SK-N-SH (cell line): ENCODE measurements around the gene FRYL. TPM values are rescaled to one million over a fixed set of nuclear protein-coding genes. Genes with fewer than 3 reads are reported as not detected.

Source experiments
- CTCF ChIA-PET: fragments of 300-600, 350-600 bp; formaldehyde crosslinking; extraction: SDS; loops from one replicate; lab custom pipeline; 2021; lab: Yijun Ruan, JAX
- POLR2A ChIA-PET: fragments of 350-600 bp; sonication (Branson Sonifier 250); formaldehyde crosslinking; extraction: SDS; loops from one replicate; lab custom pipeline; 2020; ENCODE audit warnings: antibody characterized with exemption, inconsistent platforms; lab: Yijun Ruan, JAX
- DNase-seq: peaks from one replicate; pipeline ENCODE4 v3.0.0; 2012
- H2AFZ ChIP-seq: fragments of 200-600 bp; sonication (generic); 2 replicates; pipeline ENCODE4 v1.8.1; 2016; ENCODE audit warnings: antibody characterized with exemption, mild to moderate bottlenecking, low read depth
- H3F3A ChIP-seq: fragments of 200-600 bp; sonication (generic); replicated peaks from 2 replicates; pipeline ENCODE3; 2016; ENCODE audit warnings: antibody characterized with exemption, mild to moderate bottlenecking; ENCODE audit not compliant: insufficient read depth
- H3K27ac ChIP-seq, 2 experiments: fragments of 200-500 bp in 1 of 2; fragments of 200-600 bp in 1 of 2; sonication (Bioruptor generic) in 1 of 2; sonication (generic), shearing (Covaris generic) in 1 of 2; 2 replicates each; pipeline versions ENCODE4 v1.5.1 to v1.6.1; 2014 to 2016; ENCODE audit warnings: low read depth in 2 of 2, inconsistent platforms in 1 of 2, low read length in 1 of 2, mild to moderate bottlenecking in 1 of 2, mixed read lengths in 1 of 2
- H3K27me3 ChIP-seq: fragments of 200-600 bp; sonication (generic), shearing (Covaris generic); 2 replicates; pipeline ENCODE4 v1.6.1; 2016; ENCODE audit warnings: mixed run types; ENCODE audit not compliant: insufficient read depth
- H3K36me3 ChIP-seq, 2 experiments: fragments of 200-500 bp in 1 of 2; fragments of 200-600 bp in 1 of 2; sonication (Bioruptor generic) in 1 of 2; sonication (generic) in 1 of 2; replicated peaks in 1 of 2; 2 replicates each; pipeline versions ENCODE3 to v1.5.1; 2014 to 2016; ENCODE audit warnings: low read length in 1 of 2, mild to moderate bottlenecking in 1 of 2; ENCODE audit not compliant: insufficient read depth in 2 of 2, control insufficient read depth in 1 of 2
- H3K4me1 ChIP-seq, 2 experiments: fragments of 200-500 bp in 1 of 2; fragments of 200-600 bp in 1 of 2; sonication (Bioruptor generic) in 1 of 2; sonication (generic), shearing (Covaris generic) in 1 of 2; 2 replicates each; pipeline versions ENCODE4 v1.5.1 to v1.6.1; 2014 to 2016; ENCODE audit warnings: low read depth in 1 of 2, low read length in 1 of 2, mixed run types in 1 of 2; ENCODE audit not compliant: insufficient read depth in 2 of 2, control insufficient read depth in 1 of 2
- H3K4me2 ChIP-seq: fragments of 200-600 bp; sonication (generic), shearing (Covaris generic); 2 replicates; pipeline ENCODE4 v1.6.1; 2017; ENCODE audit warnings: mixed run types
- H3K4me3 ChIP-seq, 2 experiments: fragments of 200-500 bp in 1 of 2; fragments of 200-600 bp in 1 of 2; sonication (Bioruptor generic) in 1 of 2; sonication (generic), shearing (Covaris generic) in 1 of 2; 2 replicates each; pipeline versions ENCODE4 v1.5.1 to v1.8.1; 2014 to 2016; ENCODE audit warnings: low read depth in 2 of 2, inconsistent platforms in 1 of 2, low read length in 1 of 2, mild to moderate bottlenecking in 1 of 2, mixed read lengths in 1 of 2, moderate library complexity in 1 of 2
- H3K79me2 ChIP-seq: fragments of 200-600 bp; sonication (generic); 2 replicates; pipeline ENCODE4 v1.8.1; 2017; ENCODE audit warnings: mild to moderate bottlenecking; ENCODE audit not compliant: insufficient read depth
- H3K9ac ChIP-seq: fragments of 200-600 bp; sonication (generic); 2 replicates; pipeline ENCODE4 v1.6.1; 2017; ENCODE audit warnings: mixed run types
- H3K9me2 ChIP-seq: fragments of 200-600 bp; sonication (generic); 2 replicates; pipeline ENCODE4 v1.6.1; 2017; ENCODE audit warnings: mixed run types
- H3K9me3 ChIP-seq: fragments of 200-600 bp; sonication (generic); 2 replicates; pipeline ENCODE4 v1.6.1; 2017; ENCODE audit warnings: mixed run types, mild to moderate bottlenecking, moderate library complexity
- H4K20me1 ChIP-seq: fragments of 200-600 bp; sonication (generic); 2 replicates; pipeline ENCODE4 v1.6.1; 2017; ENCODE audit warnings: mild to moderate bottlenecking, mixed run types; ENCODE audit not compliant: insufficient read depth
- FOSL2 ChIP-seq: IDR thresholded peaks from 2 replicates; pipeline ENCODE4 v1.4.0; 2012; ENCODE audit warnings: low read depth, mild to moderate bottlenecking, moderate library complexity, borderline replicate concordance
- GATA2 ChIP-seq: sonication (generic); formaldehyde crosslinking; IDR thresholded peaks from 2 replicates; pipeline ENCODE4 v1.5.0; 2020; ENCODE audit warnings: mild to moderate bottlenecking, missing genetic modification reagents
- RAD21 ChIP-seq: IDR thresholded peaks from 2 replicates; pipeline ENCODE4 v1.6.1; 2012; ENCODE audit warnings: mild to moderate bottlenecking, low read length
- REST ChIP-seq: IDR thresholded peaks from 2 replicates; pipeline ENCODE4 v1.6.1; 2012; ENCODE audit warnings: mild to moderate bottlenecking, low read depth, low read length, moderate library complexity
- SMC3 ChIP-seq: IDR thresholded peaks from 2 replicates; pipeline ENCODE4 v1.6.1; 2012; ENCODE audit warnings: low read depth, low read length, improper control_type of control experiment
- TCF12 ChIP-seq: IDR thresholded peaks from 2 replicates; pipeline ENCODE4 v1.4.0; 2012
- TEAD4 ChIP-seq: IDR thresholded peaks from 2 replicates; pipeline ENCODE4 v1.4.0; 2012; ENCODE audit warnings: mild to moderate bottlenecking, borderline replicate concordance; ENCODE audit not compliant: insufficient read depth
- USF1 ChIP-seq: IDR thresholded peaks from 2 replicates; pipeline ENCODE4 v1.4.0; 2012; ENCODE audit warnings: low read depth, borderline replicate concordance
- USF2 ChIP-seq: fragments of 150-350 bp; IDR thresholded peaks from 2 replicates; pipeline ENCODE4 v1.6.1; 2017; ENCODE audit warnings: antibody characterized with exemption, low read length, low read depth, borderline replicate concordance
- WGBS: methylation state at CpG from one replicate; pipeline ENCODE4 v1.1.6; 2017; ENCODE audit warnings: low lambda C conversion rate; 5-methylcytosine and 5-hydroxymethylcytosine counted together
- polyA plus RNA-seq, 3 experiments: library from polyadenylated mRNA; depleted of rRNA; stranded (reverse); fragments of >200 nt; gene quantifications; 2 replicates each; pipeline ENCODE4 v1.2.3, GENCODE V29; 2012

FRYL gene
- polyA plus RNA-seq, 1 of the 3 experiments (the other 2 are of a cell fraction) = 8.2 TPM

DNA sequence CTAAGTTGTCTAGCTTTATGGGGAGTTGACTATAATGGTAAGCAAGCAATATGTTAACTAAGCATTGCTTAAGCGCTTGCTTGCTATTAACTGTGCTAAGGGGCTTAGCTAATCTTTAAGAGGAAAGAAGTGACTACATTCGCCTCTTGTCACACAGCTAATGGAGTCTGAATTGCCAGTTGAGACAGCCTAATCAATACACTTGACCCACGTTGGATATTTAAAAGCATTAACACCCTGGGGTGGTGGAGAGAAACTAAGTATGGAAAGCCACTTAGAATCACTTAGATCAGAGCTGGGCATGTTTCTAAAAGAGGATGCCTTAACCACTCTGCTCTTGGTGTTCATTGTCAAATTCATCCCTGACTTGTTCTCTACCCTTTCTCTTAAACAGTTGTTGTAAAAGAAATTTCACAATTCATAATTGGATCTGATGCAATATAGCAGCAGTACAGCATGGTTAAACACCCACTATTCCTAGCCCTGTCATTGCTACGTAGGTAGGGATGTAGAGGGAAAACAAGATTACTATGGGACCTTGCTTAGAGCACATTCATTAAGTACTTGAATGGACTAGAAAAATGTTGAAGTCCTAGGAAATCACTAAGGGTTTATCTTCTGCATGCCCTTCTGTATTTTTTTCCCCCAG is 286.5 kb downstream of the FRYL start:
- H3K27me3 ChIP-seq = no peaks in the 10 kb centered on the region
- H4K20me1 ChIP-seq = no peaks in the 10 kb centered on the region
- H3K27ac ChIP-seq = no peak overlapping the region
- no peak for TF ChIP-seq USF1
- TF ChIP-seq, all 33 proteins: peak for 0
- no peak overlapping the region for H3K9ac ChIP-seq
- peaks cover 5 to 32% of the 10 kb centered on the region in 2 experiments for H3K36me3 ChIP-seq
- no peak for DNase-seq
- no peak overlapping the region for H3K4me2 ChIP-seq
- no peaks in the 10 kb centered on the region for H3K9me3 ChIP-seq
- no peaks in the 10 kb centered on the region for H3K79me2 ChIP-seq
- CTCF ChIA-PET = interaction anchor here (0.8 to 1.4 kb wide), 3 partner anchors 11 to 23 kb away, joined by 3 read pairs; no protein-coding TSS in a partner anchor
- H2AFZ ChIP-seq = no peak overlapping the region
- POLR2A ChIA-PET = no interaction called here
- no peaks in the 10 kb centered on the region for H3K9me2 ChIP-seq
- 90% methylated on average over 4 of the region's 4 CpGs for WGBS
- H3K4me3 ChIP-seq = no peak overlapping the region
- no peaks in the 10 kb centered on the region for H3F3A ChIP-seq
- H3K4me1 ChIP-seq = no peaks in the 10 kb centered on the region

DNA sequence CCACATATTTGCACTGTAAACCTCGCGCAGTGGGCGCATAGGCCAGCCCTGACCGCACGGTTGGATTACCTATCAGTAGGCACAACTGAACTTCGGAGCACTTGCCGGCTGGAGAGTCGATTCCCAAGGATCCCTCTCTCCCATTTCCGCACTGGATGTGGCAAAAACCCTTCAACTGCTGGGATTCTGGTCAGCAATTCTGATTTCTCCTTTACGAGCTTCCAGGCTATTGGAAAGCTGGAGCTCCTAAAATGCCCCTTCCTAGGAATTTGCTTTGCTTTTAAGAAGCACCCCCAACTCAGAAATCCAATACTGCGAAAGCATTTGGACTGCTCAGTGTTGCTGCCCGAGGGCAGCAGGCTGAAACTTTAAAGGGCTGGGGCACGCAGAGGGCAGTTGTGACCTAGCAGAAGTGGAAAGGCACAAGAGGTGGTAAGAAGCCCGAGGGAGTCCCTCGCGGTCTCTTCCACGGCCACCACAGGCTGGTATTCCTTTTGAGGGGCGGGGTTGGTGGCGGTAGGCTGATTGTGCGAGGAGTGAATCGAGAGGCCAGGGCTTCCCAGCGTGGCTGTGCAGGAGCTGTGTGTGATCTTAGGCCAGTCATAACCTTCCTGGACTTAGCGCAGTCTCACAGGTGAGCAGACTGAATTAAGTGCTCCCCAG is 288.4 kb downstream of the FRYL start:
- DNase-seq = no peak
- 90% methylated on average over 13 of the region's 23 CpGs for WGBS
- TF ChIP-seq RAD21 (no peak), USF2 (no peak), TEAD4 (no peak), FOSL2 (no peak), REST (no peak), TCF12 (no peak), USF1 (no peak), GATA2 (CRISPR knock-in tag) (no peak), SMC3 (no peak)
- TF ChIP-seq, all 33 proteins: peak for 0
- Histone ChIP-seq H3K9me3 (no peaks in the 10 kb centered on the region), H3K9me2 (no peaks in the 10 kb centered on the region), H2AFZ (no peak overlapping the region), H3K79me2 (no peaks in the 10 kb centered on the region), H3F3A (peaks cover 4% of the 10 kb centered on the region), H3K27me3 (no peaks in the 10 kb centered on the region), H3K27ac (no peak overlapping the region), H3K36me3 (peaks cover 0 to 14% of the 10 kb centered on the region in 2 experiments), H3K4me2 (no peak overlapping the region), H4K20me1 (no peaks in the 10 kb centered on the region), H3K4me1 (no peaks in the 10 kb centered on the region; a peak in 1 of 4 replicates), H3K4me3 (no peak overlapping the region), H3K9ac (no peak overlapping the region)
- ChIA-PET POLR2A (interaction anchor here (0.6 kb wide), 1 partner anchor 471 kb away, joined by 3 read pairs; no protein-coding TSS in a partner anchor), CTCF (no interaction called here)
